Amygdala (tissue), 56 donors: ENCODE measurements around the gene PHF5A.

Experiments used
- DNase-seq, 56 donors: peaks; one replicate each; lab custom pipeline; 2025; lab: John Stamatoyannopoulos, UW

The PHF5A gene, protein sequence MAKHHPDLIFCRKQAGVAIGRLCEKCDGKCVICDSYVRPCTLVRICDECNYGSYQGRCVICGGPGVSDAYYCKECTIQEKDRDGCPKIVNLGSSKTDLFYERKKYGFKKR

GRCh38 chr22:41468381-41469217 lies at the start of gene PHF5A, which contains the start of gene ACO2:
PHF5A (minus strand) TSS chr22:41468692; CDS start chr22:41468653, 39 bp downstream.
ACO2 (plus strand) TSS chr22:41469117; CDS start chr22:41469147, 30 bp downstream.
- DNase-seq: peak; percentile 74 to 99 (median 96)

DNA sequence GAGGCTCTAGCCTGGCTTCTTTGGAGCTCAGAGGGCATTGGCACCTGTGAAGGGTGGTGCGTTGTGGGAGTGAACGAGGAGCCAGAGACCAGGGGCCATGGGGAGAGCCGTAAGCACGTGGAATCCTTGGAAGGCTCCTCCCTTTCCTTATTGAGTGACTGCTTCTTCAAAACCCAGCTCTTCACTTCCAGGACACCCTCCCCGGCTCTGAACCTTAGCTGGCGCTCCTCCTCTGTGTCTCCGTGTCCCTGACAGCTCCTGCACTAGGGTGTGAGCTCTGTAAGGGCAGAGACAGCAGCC lies 49.5 kb upstream of the PHF5A start:
- no peak for DNase-seq

DNA sequence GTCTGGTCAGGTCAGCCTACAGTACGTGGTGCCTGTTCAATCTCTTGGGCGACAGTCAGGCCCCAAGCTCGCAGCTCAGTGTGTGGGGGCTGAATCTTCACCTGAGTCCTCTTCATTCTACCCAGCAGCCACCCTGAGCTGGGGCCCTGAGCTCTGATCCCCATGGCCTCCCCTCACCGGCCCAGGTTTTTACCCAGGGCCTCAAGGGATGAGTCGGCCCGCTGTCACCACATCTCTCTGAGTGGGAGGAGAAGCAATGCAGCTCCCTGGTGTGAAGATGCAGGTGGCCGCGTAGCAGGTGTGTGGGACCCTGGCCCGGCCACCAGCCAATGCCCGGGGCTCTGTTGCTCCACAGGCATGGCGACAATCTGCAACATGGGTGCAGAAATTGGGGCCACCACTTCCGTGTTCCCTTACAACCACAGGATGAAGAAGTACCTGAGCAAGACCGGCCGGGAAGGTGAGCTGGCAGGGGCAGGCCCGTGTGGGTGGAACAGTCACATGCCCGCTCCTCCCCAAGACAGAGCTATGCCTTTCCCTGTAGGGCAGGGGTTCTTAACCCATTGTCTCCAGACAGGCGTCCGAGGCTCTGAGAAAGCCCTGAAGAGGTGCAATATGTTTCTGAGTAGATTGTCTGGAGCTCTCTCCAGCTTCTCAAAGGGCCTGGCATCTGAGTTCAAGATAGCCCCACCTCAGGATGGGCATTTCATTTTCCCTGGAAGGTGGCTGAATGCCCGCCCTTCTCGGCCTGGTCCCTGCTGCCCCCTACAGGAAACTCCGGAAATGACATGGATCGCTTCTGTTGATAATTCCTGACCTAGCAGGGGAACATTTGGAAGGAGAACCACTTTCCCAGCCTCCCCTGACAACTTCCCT lies 48.9 kb upstream of the PHF5A start:
- peak in 53 of 56 donors; percentile 33 to 93 (median 68) for DNase-seq

GRCh38 chr22:41516462-41516861 lies 48.0 kb upstream of the PHF5A start:
- no peak for DNase-seq

DNA sequence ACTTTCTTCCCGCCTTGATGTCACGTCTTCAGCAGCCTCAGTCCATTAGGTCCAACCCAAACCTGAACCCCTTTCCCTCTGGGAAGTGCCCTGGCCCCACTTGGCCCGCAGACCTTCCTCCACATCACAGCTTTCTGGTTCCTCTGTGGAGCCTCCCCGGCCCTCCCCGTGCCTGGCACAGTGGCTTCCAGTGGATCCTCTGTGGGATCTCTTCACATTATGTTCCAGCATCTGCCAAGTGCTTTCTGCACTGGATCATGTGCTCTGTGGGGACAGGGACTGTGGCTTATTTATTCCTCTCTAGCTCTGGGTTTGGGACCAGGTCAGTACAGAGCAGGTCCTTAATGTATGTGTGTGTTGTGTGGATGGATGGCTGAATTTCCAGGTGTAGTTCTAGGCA lies 44.9 kb upstream of the PHF5A start:
- peak in 28 of 56 donors; percentile 11 to 71 (median 45) for DNase-seq

DNA sequence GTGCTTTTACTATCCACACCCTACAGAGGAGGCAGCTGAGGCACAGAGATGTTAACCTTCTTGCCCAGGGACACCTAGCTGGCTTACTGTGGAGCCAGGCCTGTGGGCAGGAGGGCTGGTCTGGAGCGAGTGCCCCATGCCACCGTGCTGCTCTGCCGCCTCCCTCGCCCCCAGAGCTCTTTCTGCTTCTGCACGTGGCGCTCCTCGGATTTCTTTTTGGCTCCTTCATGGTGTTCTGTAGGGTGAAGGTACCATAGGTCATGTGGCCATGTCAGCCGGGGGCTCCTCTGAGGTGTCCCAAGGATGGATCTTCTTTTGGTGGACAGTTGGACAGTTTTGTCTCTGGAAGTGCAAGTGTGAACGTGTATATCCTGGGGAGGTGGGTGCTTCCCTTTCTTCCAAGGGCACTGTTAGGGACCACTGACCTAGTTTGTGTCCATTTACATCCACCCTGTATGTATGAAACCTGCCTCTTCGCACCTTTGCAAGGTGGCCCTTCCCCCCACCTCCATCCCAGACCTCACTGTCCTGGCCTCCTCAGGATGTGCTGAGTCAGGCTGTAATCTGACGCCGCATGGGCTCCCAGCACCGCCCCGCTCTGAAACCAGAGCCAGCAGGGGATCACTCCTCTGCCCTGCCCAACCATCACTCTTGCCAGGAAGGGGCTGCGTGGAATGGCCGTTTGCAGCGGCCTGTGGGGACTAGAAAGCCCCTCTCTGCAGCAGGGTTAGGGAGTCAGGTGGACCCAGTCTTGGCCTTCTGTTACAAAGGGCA lies 44.1 kb upstream of the PHF5A start:
- peak in 1 of 56 donors; percentile 29 for DNase-seq

DNA sequence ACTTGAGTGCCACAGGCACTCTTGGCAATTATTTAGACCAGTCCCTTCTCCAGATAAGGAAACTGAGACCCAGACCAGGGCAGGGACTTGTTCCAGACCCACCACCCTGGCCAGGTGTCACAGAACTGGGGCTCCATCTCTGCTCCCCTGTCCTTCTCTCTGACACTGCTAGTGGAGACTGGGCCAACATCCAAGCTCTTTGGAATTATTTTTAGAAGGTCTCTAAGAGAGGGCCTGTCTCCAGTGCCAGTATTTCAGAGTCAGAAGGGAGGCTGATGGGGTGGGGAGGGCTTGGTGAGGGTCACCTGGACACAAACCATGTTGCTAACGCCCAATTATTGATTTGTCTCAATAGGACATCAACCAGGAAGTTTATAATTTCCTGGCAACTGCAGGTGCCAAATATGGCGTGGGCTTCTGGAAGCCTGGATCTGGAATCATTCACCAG lies 43.1 kb upstream of the PHF5A start:
- DNase-seq: no peak

DNA sequence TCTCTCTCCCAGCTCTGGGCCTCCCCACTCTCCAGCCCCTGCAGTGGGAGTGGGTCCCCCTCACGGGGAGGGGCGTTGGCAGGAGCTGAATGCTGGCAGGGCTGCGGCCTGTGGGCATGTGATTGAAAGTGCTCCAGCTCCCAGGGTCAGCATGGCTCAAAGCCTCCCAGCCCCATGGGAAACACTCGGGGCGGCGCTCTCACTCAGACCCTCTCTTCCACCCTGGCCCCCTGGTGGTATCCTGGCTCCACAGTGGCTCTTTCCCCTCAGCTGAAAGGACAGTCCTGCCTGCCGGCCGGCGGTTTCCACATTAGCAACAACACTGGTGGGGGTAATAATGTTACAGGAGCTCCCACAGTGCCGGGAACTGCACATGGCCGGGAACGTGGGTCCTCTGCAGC lies 40.3 kb upstream of the PHF5A start:
- DNase-seq: peak in 54 of 56 donors; percentile 37 to 96 (median 83)

DNA sequence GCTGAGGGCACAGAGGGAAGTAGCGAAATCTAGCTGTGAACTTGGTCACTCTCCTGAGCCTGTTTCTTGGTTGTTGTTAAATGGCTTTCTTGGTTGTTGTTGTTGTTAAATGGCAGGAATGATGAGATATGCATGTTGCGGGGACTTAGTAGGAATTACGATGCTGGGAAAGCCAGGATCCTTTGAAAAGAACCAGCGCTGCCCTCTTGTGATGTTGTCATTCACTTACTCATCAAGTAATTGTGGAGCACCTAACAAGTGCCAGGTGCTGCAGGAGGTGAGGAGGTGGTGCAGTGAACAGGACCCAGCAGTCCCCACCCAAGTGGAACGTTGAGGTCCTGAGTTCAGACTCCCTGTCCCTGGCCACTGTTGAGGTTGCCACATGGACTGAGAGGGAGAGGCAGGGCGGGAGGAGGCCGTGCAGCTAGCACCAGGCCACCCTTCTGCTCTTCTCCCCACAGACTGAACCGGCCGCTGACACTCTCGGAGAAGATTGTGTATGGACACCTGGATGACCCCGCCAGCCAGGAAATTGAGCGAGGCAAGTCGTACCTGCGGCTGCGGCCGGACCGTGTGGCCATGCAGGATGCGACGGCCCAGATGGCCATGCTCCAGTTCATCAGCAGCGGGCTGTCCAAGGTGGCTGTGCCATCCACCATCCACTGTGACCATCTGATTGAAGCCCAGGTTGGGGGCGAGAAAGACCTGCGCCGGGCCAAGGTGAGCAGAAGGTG lies 39.0 kb upstream of the PHF5A start:
- DNase-seq: no peak

- DNase-seq: no peak
Measured at GRCh38 chr22:41505511-41506220, 37.2 kb upstream of the PHF5A start.

DNA sequence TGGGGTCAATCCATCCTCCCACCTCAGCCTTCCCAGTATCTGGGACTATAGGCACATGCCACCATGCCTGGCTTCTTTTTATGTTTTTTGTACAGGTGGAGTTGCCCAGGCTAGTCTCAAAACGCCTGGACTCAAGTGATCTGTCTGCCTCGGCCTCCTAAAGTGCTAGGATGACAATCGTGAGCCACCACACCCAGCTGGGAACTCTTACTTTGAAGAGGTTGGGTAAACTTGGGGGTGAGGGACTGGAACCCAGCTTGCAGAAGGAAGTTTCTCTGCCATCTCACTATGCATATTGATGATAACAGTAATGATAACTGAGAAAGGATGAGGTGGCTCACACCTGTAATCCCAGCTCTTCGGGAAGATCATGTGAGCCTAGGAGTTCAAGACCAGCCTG lies 36.3 kb upstream of the PHF5A start:
- no peak for DNase-seq

GRCh38 chr22:41504397-41504796 lies 35.9 kb upstream of the PHF5A start:
- peak in 2 of 56 donors; percentile 12 to 33 for DNase-seq

GRCh38 chr22:41501209-41501608 lies 32.7 kb upstream of the PHF5A start:
- DNase-seq: peak in 7 of 56 donors; percentile 16 to 45 (median 33)

DNA sequence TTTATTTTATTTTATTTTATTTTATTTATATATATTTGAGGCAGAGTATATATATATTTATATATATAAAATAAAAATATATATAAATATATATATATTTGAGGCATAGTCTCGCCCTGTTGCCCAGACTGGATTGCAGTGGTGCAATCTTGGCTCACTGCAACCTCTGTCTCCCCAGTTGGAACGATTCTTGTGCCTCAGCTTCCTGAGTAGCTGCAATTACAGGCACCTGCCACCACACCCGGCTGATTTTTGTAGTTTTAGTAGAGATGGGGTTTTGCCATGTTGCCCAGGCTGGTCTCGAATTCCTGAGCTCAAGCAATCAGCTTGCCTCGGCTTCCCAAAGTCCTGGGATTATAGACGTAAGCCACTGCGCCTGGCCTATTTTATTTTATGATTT lies 31.8 kb upstream of the PHF5A start:
- no peak for DNase-seq

DNA sequence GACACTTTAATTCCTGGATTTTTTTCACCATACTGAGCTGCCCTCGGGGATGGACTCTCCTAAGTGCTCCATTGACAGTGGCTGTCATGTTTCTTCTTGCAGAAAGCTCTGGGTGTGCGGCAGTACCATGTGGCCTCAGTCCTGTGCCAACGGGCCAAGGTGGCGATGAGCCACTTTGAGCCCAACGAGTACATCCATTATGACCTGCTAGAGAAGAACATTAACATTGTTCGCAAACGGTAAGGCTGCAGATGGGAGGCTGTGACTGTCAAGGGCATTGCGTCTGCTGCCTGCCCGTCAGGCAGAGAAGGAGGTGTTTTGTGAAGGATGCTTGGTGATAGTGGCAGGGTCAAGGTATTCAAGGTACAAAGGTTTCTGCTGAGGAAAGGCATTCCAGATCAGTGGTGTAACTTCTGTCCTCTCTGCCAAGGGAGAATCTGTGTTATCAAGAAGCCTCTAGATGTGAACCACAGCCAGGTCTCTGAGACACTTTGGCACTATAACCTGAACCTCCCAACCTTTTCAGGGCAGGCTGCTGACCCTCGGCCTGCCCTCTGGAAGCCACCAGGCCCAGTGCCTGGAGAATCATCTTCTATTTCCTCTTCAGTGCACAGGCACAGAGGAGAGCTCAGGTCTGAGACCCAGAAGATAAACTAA lies 31.3 kb upstream of the PHF5A start:
- no peak for DNase-seq

GRCh38 chr22:41498303-41498835 lies 29.9 kb upstream of the PHF5A start:
- no peak for DNase-seq

- no peak for DNase-seq
Measured at GRCh38 chr22:41491374-41492100, 23.0 kb upstream of the PHF5A start.
